Amniotic stem cell (primary cell): ENCODE results near the gene AKNA.
"Not testable (repeated sequence)": the region's sequence is repeated elsewhere in the genome, so short reads cannot be mapped to it uniquely, and the experiment has no call there.

ENCODE experiments used
- DNase-seq: peaks from one replicate; lab custom pipeline; 2025; lab: John Stamatoyannopoulos, UW

The AKNA gene

GRCh38 chr9:114339130-114339908 lies 48.5 kb downstream of the AKNA start:
- DNase-seq: no peak

- no peak for DNase-seq
Observed at GRCh38 chr9:114338187-114338586, 49.6 kb downstream of the AKNA start.

GRCh38 chr9:114336699-114337395 lies 50.9 kb downstream of the AKNA start:
- no peak for DNase-seq

GRCh38 chr9:114336157-114336556 lies 51.6 kb downstream of the AKNA start:
- DNase-seq: no peak

- no peak for DNase-seq
Observed at GRCh38 chr9:114335745-114336144, 52.0 kb downstream of the AKNA start.

- DNase-seq: no peak
Observed at GRCh38 chr9:114334490-114334889, 53.3 kb downstream of the AKNA start.

- not testable (repeated sequence) for DNase-seq
Observed at GRCh38 chr9:114333718-114334117, 54.1 kb downstream of the AKNA start.

- DNase-seq: not testable (repeated sequence)
Observed at GRCh38 chr9:114332474-114333040, 55.2 kb downstream of the AKNA start.

GRCh38 chr9:114331229-114332195 lies 56.3 kb downstream of the AKNA start:
- not testable (repeated sequence) for DNase-seq

GRCh38 chr9:114330636-114331035 lies 57.1 kb downstream of the AKNA start:
- no peak for DNase-seq

GRCh38 chr9:114329625-114330022 lies 58.2 kb downstream of the AKNA start, which contains the start of gene ORM2:
TSS of gene ORM2 (plus strand) at chr9:114329869. CDS start at chr9:114329905, 36 bp downstream.
- not testable (repeated sequence) for DNase-seq

- not testable (repeated sequence) for DNase-seq
Observed at GRCh38 chr9:114328937-114329624, 58.7 kb downstream of the AKNA start.

- DNase-seq: not testable (repeated sequence)
Observed at GRCh38 chr9:114328357-114328820, 59.4 kb downstream of the AKNA start.

GRCh38 chr9:114327749-114328148 lies 60.0 kb downstream of the AKNA start:
- DNase-seq: no peak

- DNase-seq: not testable (repeated sequence)
Observed at GRCh38 chr9:114325684-114326254, 62.0 kb downstream of the AKNA start.

GRCh38 chr9:114324965-114325364 lies 62.8 kb downstream of the AKNA start:
- DNase-seq: not testable (repeated sequence)

GRCh38 chr9:114324492-114324891 lies 63.3 kb downstream of the AKNA start:
- DNase-seq: no peak

GRCh38 chr9:114323849-114324248 lies 63.9 kb downstream of the AKNA start:
- DNase-seq: not testable (repeated sequence)

- DNase-seq: not testable (repeated sequence)
Observed at GRCh38 chr9:114322831-114323531, 64.8 kb downstream of the AKNA start, which contains the start of gene ORM1. TSS of gene ORM1 (plus strand) at chr9:114323098. CDS start at chr9:114323134, 36 bp downstream.
